OCI-LY1 (cell line): ENCODE data around the gene PKNOX2.

Experiments used
- EZH2 ChIP-seq: fragments of 200-600 bp; sonication (generic), shearing (Covaris generic); IDR thresholded peaks from 2 replicates; pipeline ENCODE4 v1.8.0; 2017; ENCODE audit warnings: borderline replicate concordance, mixed run types, mild to moderate bottlenecking, antibody characterized with exemption, low read length, moderate library complexity, mixed read lengths
- TF ChIP-seq, protein P1 (sequence below): fragments of 200-600 bp; sonication (generic), shearing (Covaris generic); IDR thresholded peaks from 2 replicates; pipeline ENCODE4 v1.5.1; 2017; ENCODE audit warnings: mild to moderate bottlenecking, antibody characterized with exemption, low read length, moderate library complexity, mixed read lengths

DNA sequence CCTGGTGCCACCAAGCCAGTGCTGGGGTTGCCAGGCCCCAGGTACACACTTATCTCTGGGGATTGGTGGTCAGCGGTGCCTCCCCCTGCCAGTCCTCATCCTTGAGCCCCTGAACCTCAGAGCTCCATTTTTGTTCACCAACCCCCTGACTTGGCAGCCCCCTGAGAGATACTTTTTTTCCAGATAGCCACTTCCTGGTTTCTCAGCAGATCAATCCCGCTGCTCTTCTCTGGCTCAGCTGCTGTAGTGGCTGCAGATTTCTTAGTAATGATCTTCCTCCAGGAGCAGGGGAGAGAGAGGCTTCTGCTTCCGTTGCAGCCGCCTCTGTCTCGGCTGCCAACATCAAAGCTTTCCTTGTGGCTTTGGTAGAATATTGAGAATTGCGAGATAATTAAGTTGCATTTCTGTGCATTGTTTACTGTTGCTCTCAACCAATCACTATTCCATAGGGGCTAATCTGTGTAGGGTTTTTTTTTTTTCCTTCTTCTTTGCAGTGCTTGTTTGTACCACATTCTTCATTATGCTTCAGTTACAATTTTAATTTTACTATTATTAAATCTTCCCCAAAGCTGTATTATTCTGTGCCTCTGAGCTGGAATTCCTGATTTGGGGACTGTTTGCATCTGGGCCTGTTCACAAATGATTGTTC, 92.1 kb downstream of the PKNOX2 start:
- TF ChIP-seq, protein P1, sequence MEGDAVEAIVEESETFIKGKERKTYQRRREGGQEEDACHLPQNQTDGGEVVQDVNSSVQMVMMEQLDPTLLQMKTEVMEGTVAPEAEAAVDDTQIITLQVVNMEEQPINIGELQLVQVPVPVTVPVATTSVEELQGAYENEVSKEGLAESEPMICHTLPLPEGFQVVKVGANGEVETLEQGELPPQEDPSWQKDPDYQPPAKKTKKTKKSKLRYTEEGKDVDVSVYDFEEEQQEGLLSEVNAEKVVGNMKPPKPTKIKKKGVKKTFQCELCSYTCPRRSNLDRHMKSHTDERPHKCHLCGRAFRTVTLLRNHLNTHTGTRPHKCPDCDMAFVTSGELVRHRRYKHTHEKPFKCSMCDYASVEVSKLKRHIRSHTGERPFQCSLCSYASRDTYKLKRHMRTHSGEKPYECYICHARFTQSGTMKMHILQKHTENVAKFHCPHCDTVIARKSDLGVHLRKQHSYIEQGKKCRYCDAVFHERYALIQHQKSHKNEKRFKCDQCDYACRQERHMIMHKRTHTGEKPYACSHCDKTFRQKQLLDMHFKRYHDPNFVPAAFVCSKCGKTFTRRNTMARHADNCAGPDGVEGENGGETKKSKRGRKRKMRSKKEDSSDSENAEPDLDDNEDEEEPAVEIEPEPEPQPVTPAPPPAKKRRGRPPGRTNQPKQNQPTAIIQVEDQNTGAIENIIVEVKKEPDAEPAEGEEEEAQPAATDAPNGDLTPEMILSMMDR: no peak
- no peak for TF ChIP-seq EZH2
